ENCODE measurements around the gene TMTC2. TPM values are rescaled to one million over a fixed set of nuclear protein-coding genes. Genes with fewer than 3 reads are reported as not detected.

TMTC2 gene
- total RNA-seq, 1 experiment from 2014 or later = 3.1 TPM

GRCh38 chr12:83052890-83053541 is 366.3 kb downstream of the TMTC2 start:
- in situ Hi-C loops (cut with HindIII; ENCODE audit: low pct_unique_long_range_greater_than_20kb, low sequenced_read_pairs) = no loop called here
- no peak for DNase-seq (ENCODE audit: low read depth)

DNA sequence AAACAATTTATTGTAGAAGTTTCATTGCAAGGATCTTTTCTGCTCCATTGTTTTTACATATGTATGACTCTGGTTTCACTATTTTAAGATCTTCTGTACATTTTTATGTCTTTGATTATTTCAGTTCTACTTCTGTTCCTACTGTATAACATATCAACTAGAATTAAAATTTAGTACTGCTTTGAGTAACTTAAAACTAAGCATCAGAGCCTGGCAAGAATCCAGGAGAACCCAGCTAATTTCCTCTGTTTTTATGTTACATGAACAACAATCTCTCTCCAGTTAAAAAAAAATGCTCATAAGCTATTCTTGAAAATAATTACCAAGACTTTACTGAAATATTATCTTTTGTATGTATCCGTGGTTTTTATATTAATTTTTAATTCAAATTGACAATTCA is 370.7 kb downstream of the TMTC2 start:
- DNase-seq (ENCODE audit: low read depth) = no peak

DNA sequence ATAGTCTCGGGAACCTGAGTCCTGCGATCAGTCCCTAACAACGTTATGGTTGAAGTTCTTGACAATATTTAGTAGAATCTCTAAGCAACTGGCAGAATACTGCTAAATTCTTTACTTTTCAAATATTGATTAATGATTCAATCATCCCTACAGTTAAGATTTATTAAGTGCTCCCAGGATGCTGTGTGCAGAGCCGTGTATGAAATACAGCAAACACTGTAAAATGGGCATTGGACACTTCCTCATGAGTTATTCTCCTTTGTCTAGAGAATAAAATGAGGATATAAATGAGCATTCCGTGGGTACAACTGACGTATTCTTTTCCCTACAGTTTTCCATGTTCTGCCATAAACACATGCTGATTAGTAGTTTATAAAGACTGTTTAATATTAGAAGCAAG is 372.4 kb downstream of the TMTC2 start:
- in situ Hi-C loops (cut with HindIII; ENCODE audit: low pct_unique_long_range_greater_than_20kb, low sequenced_read_pairs) = no loop called here
- DNase-seq (ENCODE audit: low read depth) = no peak

More for the DNA sequence above, 370.7 kb downstream of the TMTC2 start:
- in situ Hi-C loops (cut with HindIII; ENCODE audit: low pct_unique_long_range_greater_than_20kb, low sequenced_read_pairs) = no loop called here

GRCh38 chr12:83065562-83065961 is 378.9 kb downstream of the TMTC2 start:
- DNase-seq (ENCODE audit: low read depth) = no peak
- in situ Hi-C loops (cut with HindIII; ENCODE audit: low pct_unique_long_range_greater_than_20kb, low sequenced_read_pairs) = no loop called here

- in situ Hi-C loops (cut with HindIII; ENCODE audit: low pct_unique_long_range_greater_than_20kb, low sequenced_read_pairs) = no loop called here
- DNase-seq (ENCODE audit: low read depth) = no peak
These were observed 381.3 kb downstream of the TMTC2 start for GRCh38 chr12:83067981-83068380.

GRCh38 chr12:83074358-83074894 is 387.7 kb downstream of the TMTC2 start:
- no peak for DNase-seq (ENCODE audit: low read depth)
- in situ Hi-C loops (cut with HindIII; ENCODE audit: low pct_unique_long_range_greater_than_20kb, low sequenced_read_pairs) = no loop called here

DNA sequence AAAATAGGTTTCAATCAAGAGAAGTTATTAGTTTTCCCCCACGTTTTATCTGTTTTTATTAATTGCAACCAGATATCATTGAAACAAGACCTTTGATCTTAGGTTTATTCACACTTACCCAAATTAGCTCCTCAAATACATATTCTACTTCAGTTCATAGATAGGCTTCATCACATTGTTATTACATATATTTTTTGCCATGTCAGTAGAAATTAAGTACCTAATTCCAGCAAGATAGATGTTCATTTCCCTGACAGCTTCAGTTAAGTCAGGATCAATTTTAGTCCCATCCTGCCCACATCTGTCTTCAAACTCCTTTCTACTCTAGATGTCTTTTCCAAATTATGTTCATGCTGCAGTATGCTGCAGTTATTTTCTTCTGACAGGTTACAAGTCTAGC is 388.8 kb downstream of the TMTC2 start:
- DNase-seq (ENCODE audit: low read depth) = no peak
- in situ Hi-C loops (cut with HindIII; ENCODE audit: low pct_unique_long_range_greater_than_20kb, low sequenced_read_pairs) = no loop called here

GRCh38 chr12:83077041-83077440 is 390.3 kb downstream of the TMTC2 start:
- in situ Hi-C loops (cut with HindIII; ENCODE audit: low pct_unique_long_range_greater_than_20kb, low sequenced_read_pairs) = no loop called here

DNA sequence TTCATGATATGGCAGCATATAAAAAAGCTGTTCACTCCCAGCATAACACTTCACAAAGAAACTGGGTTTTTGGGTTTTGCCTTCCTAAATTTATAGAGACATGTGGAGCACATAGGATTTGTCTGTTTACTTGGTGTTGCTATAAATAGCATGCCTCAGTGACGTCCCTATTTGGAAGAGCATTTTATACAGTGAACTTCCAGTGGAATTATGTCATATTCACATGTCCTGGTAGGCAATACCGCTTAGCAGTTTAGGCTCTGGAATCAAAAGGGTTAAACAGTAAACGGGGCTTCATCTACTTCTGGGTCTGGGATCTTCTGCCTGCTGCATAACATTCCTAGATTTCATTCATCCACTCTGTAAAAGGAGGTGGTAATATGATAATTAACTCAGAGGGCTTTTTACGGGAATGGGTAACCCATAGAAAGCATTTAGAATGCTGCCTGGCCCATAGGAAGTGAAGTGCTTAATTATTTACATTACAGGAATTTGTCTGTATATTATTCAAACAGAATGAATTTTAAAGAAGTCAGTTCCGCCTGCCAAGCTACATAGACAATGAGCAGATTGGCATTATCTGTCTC is 396.1 kb downstream of the TMTC2 start:
- DNase-seq (ENCODE audit: low read depth) = no peak
- in situ Hi-C loops (cut with HindIII; ENCODE audit: low pct_unique_long_range_greater_than_20kb, low sequenced_read_pairs) = no loop called here

More at GRCh38 chr12:83077041-83077440, 390.3 kb downstream of the TMTC2 start:
- no peak for DNase-seq (ENCODE audit: low read depth)

- DNase-seq (ENCODE audit: low read depth) = no peak
These were observed 396.9 kb downstream of the TMTC2 start for GRCh38 chr12:83083616-83084015.

DNA sequence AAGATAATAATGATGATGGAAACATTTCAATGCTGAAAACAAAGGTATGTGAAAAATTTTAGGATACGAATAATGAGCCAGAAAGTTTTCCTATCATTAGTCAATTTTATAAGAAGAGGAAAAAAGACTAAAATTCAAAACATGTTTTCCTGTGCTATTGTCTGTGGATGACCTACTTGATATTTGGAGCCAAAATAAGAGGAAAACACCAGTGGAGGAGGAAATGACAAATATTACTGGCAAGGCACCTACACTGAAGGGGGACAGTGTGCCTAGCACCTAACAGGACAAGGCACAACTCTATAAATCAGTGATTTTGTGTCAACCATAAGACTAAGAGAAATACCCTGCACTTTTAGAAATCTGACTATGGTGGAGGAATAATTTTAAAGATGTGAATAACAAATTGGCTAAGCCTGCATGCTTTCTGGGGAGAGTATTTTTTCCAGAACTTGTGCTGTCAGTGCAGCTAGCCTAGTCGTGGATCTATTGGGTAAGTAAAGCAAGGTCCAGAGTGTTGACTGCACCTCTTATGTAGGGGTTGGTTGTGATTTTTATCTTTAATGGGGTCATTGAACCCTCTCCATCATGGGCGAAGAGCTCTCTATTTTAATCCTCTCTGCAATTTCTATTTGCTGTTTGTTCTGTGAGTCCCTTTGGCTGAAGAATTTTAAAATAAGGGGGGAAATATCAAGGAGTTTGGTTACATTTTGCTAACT is 398.0 kb downstream of the TMTC2 start:
- in situ Hi-C loops (cut with HindIII; ENCODE audit: low pct_unique_long_range_greater_than_20kb, low sequenced_read_pairs) = no loop called here
- DNase-seq (ENCODE audit: low read depth) = no peak

More at GRCh38 chr12:83083616-83084015, 396.9 kb downstream of the TMTC2 start:
- in situ Hi-C loops (cut with HindIII; ENCODE audit: low pct_unique_long_range_greater_than_20kb, low sequenced_read_pairs) = no loop called here

- no peak for DNase-seq (ENCODE audit: low read depth)
- in situ Hi-C loops (cut with HindIII; ENCODE audit: low pct_unique_long_range_greater_than_20kb, low sequenced_read_pairs) = no loop called here
These were observed 399.3 kb downstream of the TMTC2 start for GRCh38 chr12:83086023-83086422.

- DNase-seq (ENCODE audit: low read depth) = no peak
- in situ Hi-C loops (cut with HindIII; ENCODE audit: low pct_unique_long_range_greater_than_20kb, low sequenced_read_pairs) = no loop called here
These were observed 402.9 kb downstream of the TMTC2 start for GRCh38 chr12:83089575-83089974.

DNA sequence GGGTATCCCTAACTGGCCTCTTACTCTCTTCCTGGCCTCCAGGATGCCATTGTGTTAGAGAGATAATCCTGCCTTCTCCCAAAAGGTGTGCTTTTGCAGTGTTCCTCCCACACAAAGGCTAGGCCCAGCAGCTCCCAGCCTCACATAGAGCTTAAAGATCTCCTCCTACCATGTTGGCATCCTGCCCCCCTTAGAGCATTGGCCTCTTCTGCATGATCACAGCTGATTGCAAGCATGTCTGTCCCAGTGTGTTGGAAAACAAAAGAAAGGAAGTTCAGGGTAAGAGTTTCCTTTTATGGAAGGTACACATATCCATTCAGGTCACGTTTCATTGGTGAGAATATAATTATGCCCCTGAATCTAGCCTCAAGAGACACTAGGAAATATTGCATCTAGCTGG is 405.4 kb downstream of the TMTC2 start:
- in situ Hi-C loops (cut with HindIII; ENCODE audit: low pct_unique_long_range_greater_than_20kb, low sequenced_read_pairs) = no loop called here

DNA sequence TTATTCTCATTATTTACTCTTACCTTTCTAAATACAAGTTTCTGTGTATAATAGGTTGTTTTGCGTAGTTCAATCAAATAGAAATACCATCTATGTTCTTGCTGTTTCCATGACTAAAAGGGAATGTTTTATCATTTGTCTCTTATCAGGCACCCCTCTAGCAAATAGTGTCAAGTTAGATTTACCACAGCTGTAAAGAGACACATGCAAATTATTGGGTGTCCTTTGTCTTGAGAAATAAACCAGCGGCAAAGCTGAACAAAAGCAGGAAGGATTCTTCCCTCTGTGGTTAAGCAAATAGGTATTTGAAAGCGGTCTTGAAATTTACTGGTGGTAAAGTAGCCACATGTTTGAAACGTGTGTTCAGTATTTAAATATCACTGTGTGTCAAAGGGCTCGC is 405.9 kb downstream of the TMTC2 start:
- no peak for DNase-seq (ENCODE audit: low read depth)
- in situ Hi-C loops (cut with HindIII; ENCODE audit: low pct_unique_long_range_greater_than_20kb, low sequenced_read_pairs) = no loop called here

More for the DNA sequence above, 405.4 kb downstream of the TMTC2 start:
- no peak for DNase-seq (ENCODE audit: low read depth)

- DNase-seq (ENCODE audit: low read depth) = no peak
- in situ Hi-C loops (cut with HindIII; ENCODE audit: low pct_unique_long_range_greater_than_20kb, low sequenced_read_pairs) = no loop called here
These were observed 406.7 kb downstream of the TMTC2 start for GRCh38 chr12:83093426-83093825.

- in situ Hi-C loops (cut with HindIII; ENCODE audit: low pct_unique_long_range_greater_than_20kb, low sequenced_read_pairs) = no loop called here
- DNase-seq (ENCODE audit: low read depth) = no peak
These were observed 411.1 kb downstream of the TMTC2 start for GRCh38 chr12:83097643-83098342.

DNA sequence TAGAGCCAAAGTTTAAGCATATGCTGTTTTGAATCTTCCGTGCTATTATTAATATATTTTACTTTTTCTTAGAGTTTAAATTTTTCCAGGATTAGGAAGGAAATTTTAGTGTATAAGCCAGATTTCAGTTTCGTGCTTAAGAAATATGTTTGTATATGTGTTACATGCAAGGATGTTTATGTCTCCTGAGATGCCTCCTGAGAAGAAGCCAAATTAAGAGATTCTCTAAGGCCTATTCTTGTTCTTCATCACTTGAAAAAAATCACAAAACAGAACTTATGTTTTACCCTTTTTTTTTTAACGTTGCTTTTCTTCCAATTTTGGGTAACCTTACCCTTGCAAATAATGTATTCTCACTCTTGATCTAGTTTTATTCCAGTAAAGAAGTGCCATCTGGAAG is 412.7 kb downstream of the TMTC2 start:
- in situ Hi-C loops (cut with HindIII; ENCODE audit: low pct_unique_long_range_greater_than_20kb, low sequenced_read_pairs) = no loop called here
- DNase-seq (ENCODE audit: low read depth) = no peak

- DNase-seq (ENCODE audit: low read depth) = no peak
- in situ Hi-C loops (cut with HindIII; ENCODE audit: low pct_unique_long_range_greater_than_20kb, low sequenced_read_pairs) = no loop called here
These were observed 415.8 kb downstream of the TMTC2 start for GRCh38 chr12:83102499-83102898.

All from Caki2 (cell line).